ENCODE measurements around the gene DDR1. TPM values are rescaled to one million over a fixed set of nuclear protein-coding genes. Genes with fewer than 3 reads are reported as not detected.

DDR1 gene
- total RNA-seq, 1 experiment from 2014 or later: 95.2 TPM

DNA sequence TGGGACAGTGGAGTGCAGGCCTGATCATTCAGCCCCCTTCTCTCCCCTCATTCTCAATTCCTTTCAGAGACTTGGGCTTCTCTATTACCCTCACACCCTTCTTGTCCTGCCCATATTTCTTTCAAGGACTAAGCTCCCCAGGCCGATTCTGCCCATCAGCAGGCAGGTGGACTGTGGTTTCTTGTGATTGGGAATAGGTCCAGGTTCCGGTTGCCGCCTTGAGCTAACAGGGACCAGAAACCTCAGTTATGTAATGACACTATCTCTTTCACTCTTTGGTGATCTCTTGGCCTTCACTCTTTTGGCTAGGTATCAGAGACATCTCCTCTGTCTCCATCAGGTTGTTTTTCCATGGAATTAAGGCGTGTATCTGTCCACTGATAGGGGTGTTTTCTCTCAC lies 62.9 kb downstream of the DDR1 start:
- no peak for DNase-seq (ENCODE audit: low read depth, low spot score)
- Histone ChIP-seq H3K27ac (ENCODE audit: low read length) (no peak overlapping the region), H3K9me3 (ENCODE audit: control insufficient read depth, insufficient read depth, low read depth, low read length) (no peaks in the 10 kb centered on the region), H3K27me3 (ENCODE audit: control insufficient read depth, insufficient read depth, low read length) (peaks cover 15% of the 10 kb centered on the region), H3K4me1 (ENCODE audit: control insufficient read depth, insufficient read depth, low read length) (peaks cover 7% of the 10 kb centered on the region; the same call in 1 of the 2 replicates), H3K36me3 (ENCODE audit: control insufficient read depth, insufficient read depth, low read length) (no peaks in the 10 kb centered on the region), H3K4me3 (ENCODE audit: low read depth in 2 of 2, low read length in 2 of 2) (no peak overlapping the region)
- CTCF ChIA-PET: no interaction called here
- TF ChIP-seq SIN3A (IDR thresholded peaks at IDR 0.05; ENCODE audit: borderline replicate concordance, insufficient read depth, low read depth, low read length) (no peak), POLR2AphosphoS5 (IDR thresholded peaks at IDR 0.05; ENCODE audit: low read depth, low read length) (no peak), TCF7L2 (IDR thresholded peaks at IDR 0.05; ENCODE audit: low read depth, low read length) (no peak), REST (IDR thresholded peaks at IDR 0.05; ENCODE audit: insufficient read depth in 1 of 2, low read depth in 2 of 2, low read length in 1 of 2) (no peak)
- TF ChIP-seq, protein P1, sequence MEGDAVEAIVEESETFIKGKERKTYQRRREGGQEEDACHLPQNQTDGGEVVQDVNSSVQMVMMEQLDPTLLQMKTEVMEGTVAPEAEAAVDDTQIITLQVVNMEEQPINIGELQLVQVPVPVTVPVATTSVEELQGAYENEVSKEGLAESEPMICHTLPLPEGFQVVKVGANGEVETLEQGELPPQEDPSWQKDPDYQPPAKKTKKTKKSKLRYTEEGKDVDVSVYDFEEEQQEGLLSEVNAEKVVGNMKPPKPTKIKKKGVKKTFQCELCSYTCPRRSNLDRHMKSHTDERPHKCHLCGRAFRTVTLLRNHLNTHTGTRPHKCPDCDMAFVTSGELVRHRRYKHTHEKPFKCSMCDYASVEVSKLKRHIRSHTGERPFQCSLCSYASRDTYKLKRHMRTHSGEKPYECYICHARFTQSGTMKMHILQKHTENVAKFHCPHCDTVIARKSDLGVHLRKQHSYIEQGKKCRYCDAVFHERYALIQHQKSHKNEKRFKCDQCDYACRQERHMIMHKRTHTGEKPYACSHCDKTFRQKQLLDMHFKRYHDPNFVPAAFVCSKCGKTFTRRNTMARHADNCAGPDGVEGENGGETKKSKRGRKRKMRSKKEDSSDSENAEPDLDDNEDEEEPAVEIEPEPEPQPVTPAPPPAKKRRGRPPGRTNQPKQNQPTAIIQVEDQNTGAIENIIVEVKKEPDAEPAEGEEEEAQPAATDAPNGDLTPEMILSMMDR (IDR thresholded peaks at IDR 0.05): no peak
- in situ Hi-C loops (cut with HindIII; ENCODE audit: low pct_unique_long_range_greater_than_20kb, low sequenced_read_pairs): no loop called here
- BruUV-seq (replicated peaks): no TSS peak
- no peak for ATAC-seq
- intact Hi-C loops (cut with micrococcal nuclease; ENCODE audit: unreplicated experiment): no loop called here
- POLR2A ChIA-PET: no interaction called here

DNA sequence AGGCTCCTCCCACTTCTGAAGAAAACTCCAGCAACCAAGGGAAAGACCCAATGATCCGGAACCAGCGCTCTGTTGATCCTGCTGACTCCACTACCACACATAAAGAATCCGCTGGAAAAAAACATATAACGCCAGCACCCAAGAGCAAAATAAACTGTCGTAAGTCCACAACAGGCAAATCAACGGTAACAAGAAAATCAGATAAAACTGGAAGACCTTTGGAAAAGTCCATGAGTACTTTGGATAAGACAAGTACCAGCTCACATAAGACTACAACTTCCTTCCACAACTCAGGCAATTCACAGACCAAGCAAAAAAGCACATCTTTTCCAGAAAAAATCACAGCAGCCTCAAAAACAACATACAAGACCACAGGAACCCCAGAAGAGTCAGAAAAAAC lies 64.5 kb downstream of the DDR1 start:
- Histone ChIP-seq H3K27ac (ENCODE audit: low read length) (no peak overlapping the region), H3K4me3 (ENCODE audit: low read depth in 2 of 2, low read length in 2 of 2) (no peak overlapping the region), H3K36me3 (ENCODE audit: control insufficient read depth, insufficient read depth, low read length) (no peaks in the 10 kb centered on the region), H3K27me3 (ENCODE audit: control insufficient read depth, insufficient read depth, low read length) (peaks cover 13% of the 10 kb centered on the region), H3K9me3 (ENCODE audit: control insufficient read depth, insufficient read depth, low read depth, low read length) (no peaks in the 10 kb centered on the region), H3K4me1 (ENCODE audit: control insufficient read depth, insufficient read depth, low read length) (no peaks in the 10 kb centered on the region)
- ATAC-seq (no peak), DNase-seq (ENCODE audit: low read depth, low spot score) (no peak)
- BruUV-seq (replicated peaks): no TSS peak
- intact Hi-C loops (cut with micrococcal nuclease; ENCODE audit: unreplicated experiment) (no loop called here), in situ Hi-C loops (cut with HindIII; ENCODE audit: low pct_unique_long_range_greater_than_20kb, low sequenced_read_pairs) (no loop called here)
- TF ChIP-seq, protein P1 (IDR thresholded peaks at IDR 0.05): no peak
- TF ChIP-seq SIN3A (IDR thresholded peaks at IDR 0.05; ENCODE audit: borderline replicate concordance, insufficient read depth, low read depth, low read length): no peak
- CTCF ChIA-PET: no interaction called here
- POLR2A ChIA-PET: no interaction called here

Small RNAs within 50 kb of the gene (microRNA-seq; reads per million reads assigned to microRNA genes)
- gene MIR4640 (ENCODE audit: unreplicated experiment): 0.95 reads per million

Other genes starting within 250 kb of the DDR1 start
- 30.8 TPM for gene C6orf136, start 237.4 kb upstream of the DDR1 start, total RNA-seq (2021; ENCODE audit: unreplicated experiment)
- 44.5 TPM for gene DHX16, start 211.5 kb upstream of the DDR1 start, total RNA-seq (2021; ENCODE audit: unreplicated experiment)
- gene PPP1R18, start 197.9 kb upstream of the DDR1 start, total RNA-seq (2021; ENCODE audit: unreplicated experiment): 55.3 TPM
- gene NRM, start 193.5 kb upstream of the DDR1 start, total RNA-seq (2021; ENCODE audit: unreplicated experiment): 21.9 TPM
- 68.6 TPM for gene MDC1, start 167.2 kb upstream of the DDR1 start, total RNA-seq (2021; ENCODE audit: unreplicated experiment)
- gene TUBB, start 164.2 kb upstream of the DDR1 start, total RNA-seq (2021; ENCODE audit: unreplicated experiment): 853 TPM
- gene FLOT1, start 141.8 kb upstream of the DDR1 start, total RNA-seq (2021; ENCODE audit: unreplicated experiment): 176 TPM
- gene IER3, start 140.0 kb upstream of the DDR1 start, total RNA-seq (2021; ENCODE audit: unreplicated experiment): 106 TPM
- gene GTF2H4, start 23.7 kb downstream of the DDR1 start, total RNA-seq (2021; ENCODE audit: unreplicated experiment): 27.5 TPM
- gene VARS2, start 29.7 kb downstream of the DDR1 start, total RNA-seq (2021; ENCODE audit: unreplicated experiment): 42.7 TPM
- gene SFTA2, start 47.7 kb downstream of the DDR1 start, total RNA-seq (2021; ENCODE audit: unreplicated experiment): not detected
- gene MUCL3, start 56.5 kb downstream of the DDR1 start, total RNA-seq (2021; ENCODE audit: unreplicated experiment): not detected
- gene MUC21, start 99.2 kb downstream of the DDR1 start, total RNA-seq (2021; ENCODE audit: unreplicated experiment): not detected
- not detected for gene MUC22, start 126.0 kb downstream of the DDR1 start, total RNA-seq (2021; ENCODE audit: unreplicated experiment)
- not detected for gene C6orf15, start 228.1 kb downstream of the DDR1 start, total RNA-seq (2021; ENCODE audit: unreplicated experiment)
- gene PSORS1C1, start 230.3 kb downstream of the DDR1 start, total RNA-seq (2021; ENCODE audit: unreplicated experiment): 2.9 TPM
- not detected for gene CDSN, start 235.9 kb downstream of the DDR1 start, total RNA-seq (2021; ENCODE audit: unreplicated experiment)

Measured in Panc1 (cell line).